GM12875 (cell line): ENCODE measurements around the gene PHLDA2.

Experiments used
- H3K4me3 ChIP-seq: one replicate; pipeline ENCODE4 v1.5.1; 2011; ENCODE audit warnings: low read depth, low read length, control low read depth
- TF ChIP-seq, protein P1 (sequence below): IDR thresholded peaks from 2 replicates; pipeline ENCODE4 v1.5.1; 2011; ENCODE audit warnings: low read depth, mild to moderate bottlenecking, control low read depth, inconsistent platforms, low read length, moderate library complexity, borderline replicate concordance; ENCODE audit not compliant: insufficient read depth

The PHLDA2 gene

DNA sequence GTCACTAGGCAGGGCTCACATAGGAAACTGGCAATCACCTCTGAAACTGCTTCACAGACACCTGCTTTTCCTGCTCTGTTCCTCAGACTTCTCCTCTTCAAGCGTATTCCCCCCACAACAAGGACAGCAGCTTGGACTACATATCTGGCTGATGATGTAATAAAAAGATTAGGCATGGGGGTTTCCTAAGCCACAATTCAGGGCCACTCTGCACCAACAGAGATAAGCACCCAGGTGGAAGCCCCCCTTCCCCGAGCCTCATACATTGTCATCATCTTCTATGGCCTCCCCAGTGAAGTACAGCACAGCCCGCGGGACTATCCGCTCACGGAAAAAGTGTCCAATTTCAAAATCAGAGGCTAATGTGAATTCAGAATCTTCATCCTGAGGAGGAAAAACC is 25.0 kb upstream of the PHLDA2 start:
- H3K4me3 ChIP-seq, result no peak overlapping the region
- TF ChIP-seq, protein P1, sequence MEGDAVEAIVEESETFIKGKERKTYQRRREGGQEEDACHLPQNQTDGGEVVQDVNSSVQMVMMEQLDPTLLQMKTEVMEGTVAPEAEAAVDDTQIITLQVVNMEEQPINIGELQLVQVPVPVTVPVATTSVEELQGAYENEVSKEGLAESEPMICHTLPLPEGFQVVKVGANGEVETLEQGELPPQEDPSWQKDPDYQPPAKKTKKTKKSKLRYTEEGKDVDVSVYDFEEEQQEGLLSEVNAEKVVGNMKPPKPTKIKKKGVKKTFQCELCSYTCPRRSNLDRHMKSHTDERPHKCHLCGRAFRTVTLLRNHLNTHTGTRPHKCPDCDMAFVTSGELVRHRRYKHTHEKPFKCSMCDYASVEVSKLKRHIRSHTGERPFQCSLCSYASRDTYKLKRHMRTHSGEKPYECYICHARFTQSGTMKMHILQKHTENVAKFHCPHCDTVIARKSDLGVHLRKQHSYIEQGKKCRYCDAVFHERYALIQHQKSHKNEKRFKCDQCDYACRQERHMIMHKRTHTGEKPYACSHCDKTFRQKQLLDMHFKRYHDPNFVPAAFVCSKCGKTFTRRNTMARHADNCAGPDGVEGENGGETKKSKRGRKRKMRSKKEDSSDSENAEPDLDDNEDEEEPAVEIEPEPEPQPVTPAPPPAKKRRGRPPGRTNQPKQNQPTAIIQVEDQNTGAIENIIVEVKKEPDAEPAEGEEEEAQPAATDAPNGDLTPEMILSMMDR, result no peak

DNA sequence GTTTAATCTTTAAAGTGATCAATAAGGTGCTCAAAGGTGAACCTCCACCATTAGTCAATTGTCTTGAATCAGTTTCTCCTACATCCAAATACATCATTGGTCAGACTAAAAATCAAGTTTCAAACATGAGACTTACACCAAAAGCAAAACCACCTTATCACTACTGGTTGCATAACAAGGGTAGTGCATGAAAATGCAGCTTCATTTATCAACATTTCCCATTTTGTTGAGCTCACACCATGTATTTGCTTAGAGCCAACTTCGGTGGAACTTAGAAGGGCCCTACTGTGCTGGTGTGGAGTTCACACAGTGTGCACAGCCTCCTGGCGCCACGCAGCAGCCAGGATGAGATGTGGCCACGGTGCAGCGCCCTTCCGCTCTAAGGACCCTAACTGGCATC is 23.1 kb upstream of the PHLDA2 start:
- no peak overlapping the region for H3K4me3 ChIP-seq
- TF ChIP-seq, protein P1, result no peak

DNA sequence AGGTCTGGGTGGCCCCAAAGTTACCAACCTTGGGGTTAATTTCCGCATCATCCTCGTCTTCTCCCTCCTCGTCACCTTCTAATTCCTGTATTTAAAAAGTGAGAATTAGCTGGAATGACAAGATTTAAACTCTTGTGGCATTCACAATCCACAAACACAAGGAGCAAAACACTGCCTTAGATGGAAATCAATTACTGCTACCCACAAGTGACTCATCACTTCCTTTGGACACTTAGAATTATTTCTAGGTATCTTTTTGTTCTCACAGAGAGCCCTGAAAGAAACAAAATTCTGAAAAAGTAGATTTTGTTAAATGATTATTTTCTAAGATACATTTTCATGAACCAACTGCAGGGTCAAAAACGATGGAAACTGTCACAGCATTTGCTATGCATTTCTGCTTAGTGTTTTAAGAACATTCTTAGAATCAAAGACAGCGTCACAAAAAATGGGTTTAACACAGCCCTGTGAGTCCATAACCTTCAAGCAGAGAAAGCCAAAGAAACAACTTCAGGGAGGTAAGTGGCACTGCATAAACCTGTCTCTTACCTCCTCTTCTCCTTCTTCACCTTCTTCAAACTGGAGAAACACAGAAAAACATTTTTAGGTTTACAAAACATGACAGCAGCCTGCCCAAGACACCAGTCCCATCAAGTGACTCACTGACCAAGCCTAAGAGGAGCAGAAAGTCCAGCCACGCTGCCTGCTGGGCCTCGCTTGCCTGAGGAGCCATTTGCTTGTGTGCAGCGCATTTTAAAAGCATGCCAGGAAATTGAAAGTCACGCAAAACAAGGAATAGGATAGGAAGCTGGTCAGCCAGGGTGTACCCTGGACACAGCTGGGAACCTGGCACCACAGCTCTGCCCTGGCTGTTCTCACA is 22.3 kb upstream of the PHLDA2 start:
- TF ChIP-seq, protein P1, result no peak
- no peak overlapping the region for H3K4me3 ChIP-seq

DNA sequence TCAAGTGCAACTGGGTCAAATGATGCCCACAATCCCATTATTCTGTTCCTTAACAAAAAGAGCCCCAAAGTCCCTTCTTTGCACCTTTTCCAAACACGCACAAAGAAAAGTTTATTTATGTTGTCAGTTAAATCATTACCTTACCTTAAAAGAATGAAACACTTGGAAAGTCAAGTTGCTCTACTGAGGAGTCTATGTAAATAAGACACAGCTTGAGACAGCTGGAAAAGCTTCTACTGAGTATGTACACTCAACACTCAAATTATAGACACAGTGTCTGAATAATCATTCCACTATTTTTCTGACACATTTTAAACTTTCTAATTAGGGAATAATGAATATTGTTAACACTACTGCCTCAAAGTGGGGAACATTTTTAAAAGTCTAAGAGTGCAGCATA is 21.6 kb upstream of the PHLDA2 start:
- TF ChIP-seq, protein P1, result no peak

DNA sequence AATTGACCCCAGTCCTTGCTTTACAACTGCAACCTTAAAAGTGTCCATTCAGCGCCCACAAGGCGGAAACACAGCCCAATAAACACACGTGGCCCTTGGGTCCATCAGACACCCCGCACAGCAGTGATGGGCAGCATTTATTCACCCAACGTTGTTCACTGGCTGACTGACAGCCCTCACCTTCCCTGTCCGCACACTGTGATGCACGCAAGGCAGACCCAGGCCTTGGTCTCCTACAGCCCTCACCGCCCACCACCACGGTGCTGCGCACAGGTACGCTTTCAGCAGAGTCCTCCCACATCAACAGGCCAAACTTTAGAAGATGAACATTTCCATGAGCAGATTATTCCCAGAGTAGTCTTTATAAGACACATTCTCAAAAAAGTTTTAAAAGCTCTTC is 20.7 kb upstream of the PHLDA2 start:
- TF ChIP-seq, protein P1, result no peak
- no peak overlapping the region for H3K4me3 ChIP-seq

More for the DNA sequence above, 21.6 kb upstream of the PHLDA2 start:
- no peak overlapping the region for H3K4me3 ChIP-seq

DNA sequence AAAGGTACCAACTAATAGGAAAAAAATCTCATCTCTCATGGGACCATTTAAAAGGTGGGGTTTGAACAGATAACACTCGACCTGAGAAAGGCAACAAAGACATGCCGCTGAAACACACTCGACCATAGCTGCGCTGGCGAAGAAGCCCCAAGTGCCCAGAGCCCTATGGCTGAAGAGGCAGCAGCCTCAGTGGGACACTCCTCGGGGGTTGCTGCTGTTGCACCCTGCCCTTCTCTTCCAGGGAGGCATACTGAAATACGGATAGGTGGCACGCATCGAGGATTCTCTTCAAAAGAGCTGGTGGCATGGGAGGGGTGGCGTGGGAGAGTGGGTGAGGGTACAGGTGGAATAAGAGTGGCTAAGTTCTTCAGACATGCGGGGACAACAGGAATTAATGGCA is 18.5 kb upstream of the PHLDA2 start:
- TF ChIP-seq, protein P1, result no peak
- H3K4me3 ChIP-seq, result no peak overlapping the region

DNA sequence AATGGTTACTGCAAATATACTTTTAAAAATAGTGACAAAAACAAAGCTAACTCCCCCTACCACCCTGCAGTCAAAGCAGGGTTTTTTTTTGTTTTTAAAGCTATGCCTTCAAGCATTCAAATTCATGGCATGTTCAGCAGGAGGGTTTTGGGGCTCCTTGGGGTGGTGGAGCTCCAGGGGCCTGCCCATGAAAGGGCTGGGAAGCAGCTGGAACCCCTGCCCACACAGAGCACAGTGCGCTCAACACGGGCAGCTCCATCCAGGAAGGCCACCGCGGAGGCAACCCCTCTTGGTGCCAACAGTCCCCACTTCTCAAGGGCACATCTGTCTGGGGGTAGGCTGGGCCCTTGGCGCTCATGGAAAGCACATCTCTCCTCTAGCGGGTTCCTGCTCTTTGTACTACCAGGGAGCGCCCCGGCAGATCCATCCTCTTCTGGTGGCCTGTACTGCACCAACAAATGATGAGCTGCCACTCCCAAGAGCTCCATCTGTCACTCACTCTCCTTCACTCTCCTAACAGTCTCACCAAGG is 16.6 kb upstream of the PHLDA2 start:
- H3K4me3 ChIP-seq, result no peak overlapping the region
- TF ChIP-seq, protein P1, result no peak
